Neural cell (in vitro differentiated cells): ENCODE measurements around the gene PLOD2. TPM values are rescaled to one million over a fixed set of nuclear protein-coding genes. Genes with fewer than 3 reads are reported as not detected.

Experiments used
- H2AFZ ChIP-seq: fragments of 200-600, 300-800 bp; sonication (generic), shearing (Covaris generic); 2 replicates; pipeline ENCODE4 v1.6.0; 2014; ENCODE audit warnings: low read depth, mild to moderate bottlenecking, antibody characterized with exemption, low read length, moderate library complexity
- H3F3A ChIP-seq: fragments of 200-600 bp; shearing (Covaris generic); 2 replicates; pipeline ENCODE4 v1.6.1; 2016; ENCODE audit warnings: mild to moderate bottlenecking, moderate library complexity, mixed read lengths, antibody characterized with exemption, low read length; ENCODE audit not compliant: insufficient read depth, poor library complexity, severe bottlenecking
- H3K27ac ChIP-seq: fragments of 200-600, 300-800 bp; sonication (generic), shearing (Covaris generic); 2 replicates; pipeline ENCODE4 v1.5.1; 2014; ENCODE audit warnings: mild to moderate bottlenecking, low read length, moderate library complexity
- H3K27me3 ChIP-seq: fragments of 300-800, 200-600 bp; sonication (generic), shearing (Covaris generic); 2 replicates; pipeline ENCODE4 v1.6.0; 2014; ENCODE audit warnings: mild to moderate bottlenecking, low read depth, low read length, moderate library complexity; ENCODE audit not compliant: insufficient read depth
- H3K36me3 ChIP-seq: fragments of 300-800, 200-600 bp; sonication (generic), shearing (Covaris generic); 2 replicates; pipeline ENCODE4 v1.5.1; 2014; ENCODE audit warnings: mild to moderate bottlenecking, antibody characterized with exemption, low read length, moderate library complexity; ENCODE audit not compliant: insufficient read depth
- H3K4me2 ChIP-seq: fragments of 300-800, 200-600 bp; sonication (generic), shearing (Covaris generic); 2 replicates; pipeline ENCODE4 v1.6.0; 2014; ENCODE audit warnings: mild to moderate bottlenecking, low read length
- H3K4me3 ChIP-seq: fragments of 300-800, 200-600 bp; sonication (generic), shearing (Covaris generic); 2 replicates; pipeline ENCODE4 v1.5.1; 2014; ENCODE audit warnings: mild to moderate bottlenecking, low read length, moderate library complexity
- H3K79me2 ChIP-seq: fragments of 200-600 bp; shearing (Covaris generic); replicated peaks from 2 replicates; pipeline ENCODE4 v1.6.0; 2014; ENCODE audit warnings: mild to moderate bottlenecking, low read length, moderate library complexity; ENCODE audit not compliant: insufficient read depth
- H3K9ac ChIP-seq: fragments of 300-800, 200-600 bp; sonication (generic), shearing (Covaris generic); 2 replicates; pipeline ENCODE4 v1.6.1; 2016; ENCODE audit warnings: mild to moderate bottlenecking, low read length, mixed read lengths
- H3K9me2 ChIP-seq: fragments of 200-600 bp; shearing (Covaris generic); 2 replicates; pipeline ENCODE4 v1.6.1; 2016; ENCODE audit warnings: mild to moderate bottlenecking, low read length, mixed read lengths; ENCODE audit not compliant: insufficient read depth
- H3K9me3 ChIP-seq: fragments of 200-600, 300-800 bp; sonication (generic), shearing (Covaris generic); 2 replicates; pipeline ENCODE4 v1.6.1; 2016; ENCODE audit warnings: mild to moderate bottlenecking, mixed run types, low read length, moderate library complexity, mixed read lengths
- H4K20me1 ChIP-seq: fragments of 200-600 bp; shearing (Covaris generic); 2 replicates; pipeline ENCODE4 v1.6.1; 2016; ENCODE audit warnings: mild to moderate bottlenecking, mixed run types; ENCODE audit not compliant: insufficient read depth
- EP300 ChIP-seq: fragments of 450-650 bp; conservative IDR thresholded peaks from 2 replicates; pipeline ENCODE4 v1.6.1; 2014; ENCODE audit warnings: antibody characterized with exemption, mild to moderate bottlenecking, moderate library complexity; ENCODE audit not compliant: poor library complexity, severe bottlenecking
- EZH2 ChIP-seq: fragments of 200-600, 300-800 bp; shearing (Covaris generic), sonication (generic); IDR thresholded peaks from 2 replicates; pipeline ENCODE4 v1.6.1; 2014; ENCODE audit warnings: antibody characterized with exemption, low read length, borderline replicate concordance, mild to moderate bottlenecking; ENCODE audit not compliant: insufficient read depth, poor library complexity, severe bottlenecking
- MXI1 ChIP-seq: fragments of 450-650 bp; conservative IDR thresholded peaks from 2 replicates; pipeline ENCODE4 v1.6.1; 2014; ENCODE audit warnings: antibody characterized with exemption, mild to moderate bottlenecking; ENCODE audit not compliant: poor library complexity, severe bottlenecking
- POLR2AphosphoS5 ChIP-seq: IDR thresholded peaks from 2 replicates; pipeline ENCODE4 v1.6.1; 2012
- RAD21 ChIP-seq: fragments of 450-650 bp; conservative IDR thresholded peaks from 2 replicates; pipeline ENCODE4 v1.6.1; 2014; ENCODE audit warnings: antibody characterized with exemption, mild to moderate bottlenecking, moderate library complexity
- SMC3 ChIP-seq: fragments of 450-650 bp; conservative IDR thresholded peaks from 2 replicates; pipeline ENCODE4 v1.6.1; 2014; ENCODE audit warnings: antibody characterized with exemption, mild to moderate bottlenecking, moderate library complexity; ENCODE audit not compliant: poor library complexity
- TAF1 ChIP-seq: IDR thresholded peaks from 2 replicates; pipeline ENCODE4 v1.6.1; 2012; ENCODE audit warnings: low read depth
- polyA plus RNA-seq: library from polyadenylated mRNA; depleted of rRNA; stranded (reverse); fragments of >200 nt; gene quantifications from 2 replicates; pipeline ENCODE4 v1.2.3, GENCODE V29; 2014
- TF ChIP-seq, protein P1 (sequence below): fragments of 450-650 bp; IDR thresholded peaks from 2 replicates; pipeline ENCODE4 v1.5.1; 2014; ENCODE audit warnings: antibody characterized with exemption, mild to moderate bottlenecking, moderate library complexity; ENCODE audit not compliant: poor library complexity, severe bottlenecking
- TF ChIP-seq, protein P2 (sequence below): IDR thresholded peaks from 2 replicates; pipeline ENCODE4 v1.6.1; 2012; ENCODE audit warnings: borderline replicate concordance

The PLOD2 gene
- polyA plus RNA-seq, 1 donor from 2014 or later: 5.6 TPM

DNA sequence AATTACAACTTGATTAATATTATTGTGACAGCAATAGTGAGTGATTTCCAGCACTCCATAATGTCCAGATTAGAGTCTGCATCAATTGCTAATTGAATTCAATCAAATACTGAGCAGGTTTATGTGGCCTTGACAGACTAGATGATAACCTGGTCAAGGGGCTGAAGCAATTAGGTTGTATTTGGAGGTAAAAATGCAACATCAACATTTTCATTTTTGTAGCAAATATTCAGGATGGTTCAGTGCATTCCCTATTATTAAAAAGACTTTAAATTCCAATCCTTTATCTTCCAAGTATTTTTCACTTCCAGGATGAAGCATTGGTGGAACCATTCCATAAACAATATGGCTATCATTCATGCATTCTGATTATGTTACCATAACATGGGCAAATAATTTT lies 120.4 kb downstream of the PLOD2 start:
- TF ChIP-seq, protein P1, sequence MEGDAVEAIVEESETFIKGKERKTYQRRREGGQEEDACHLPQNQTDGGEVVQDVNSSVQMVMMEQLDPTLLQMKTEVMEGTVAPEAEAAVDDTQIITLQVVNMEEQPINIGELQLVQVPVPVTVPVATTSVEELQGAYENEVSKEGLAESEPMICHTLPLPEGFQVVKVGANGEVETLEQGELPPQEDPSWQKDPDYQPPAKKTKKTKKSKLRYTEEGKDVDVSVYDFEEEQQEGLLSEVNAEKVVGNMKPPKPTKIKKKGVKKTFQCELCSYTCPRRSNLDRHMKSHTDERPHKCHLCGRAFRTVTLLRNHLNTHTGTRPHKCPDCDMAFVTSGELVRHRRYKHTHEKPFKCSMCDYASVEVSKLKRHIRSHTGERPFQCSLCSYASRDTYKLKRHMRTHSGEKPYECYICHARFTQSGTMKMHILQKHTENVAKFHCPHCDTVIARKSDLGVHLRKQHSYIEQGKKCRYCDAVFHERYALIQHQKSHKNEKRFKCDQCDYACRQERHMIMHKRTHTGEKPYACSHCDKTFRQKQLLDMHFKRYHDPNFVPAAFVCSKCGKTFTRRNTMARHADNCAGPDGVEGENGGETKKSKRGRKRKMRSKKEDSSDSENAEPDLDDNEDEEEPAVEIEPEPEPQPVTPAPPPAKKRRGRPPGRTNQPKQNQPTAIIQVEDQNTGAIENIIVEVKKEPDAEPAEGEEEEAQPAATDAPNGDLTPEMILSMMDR: no peak
- TF ChIP-seq, protein P2, sequence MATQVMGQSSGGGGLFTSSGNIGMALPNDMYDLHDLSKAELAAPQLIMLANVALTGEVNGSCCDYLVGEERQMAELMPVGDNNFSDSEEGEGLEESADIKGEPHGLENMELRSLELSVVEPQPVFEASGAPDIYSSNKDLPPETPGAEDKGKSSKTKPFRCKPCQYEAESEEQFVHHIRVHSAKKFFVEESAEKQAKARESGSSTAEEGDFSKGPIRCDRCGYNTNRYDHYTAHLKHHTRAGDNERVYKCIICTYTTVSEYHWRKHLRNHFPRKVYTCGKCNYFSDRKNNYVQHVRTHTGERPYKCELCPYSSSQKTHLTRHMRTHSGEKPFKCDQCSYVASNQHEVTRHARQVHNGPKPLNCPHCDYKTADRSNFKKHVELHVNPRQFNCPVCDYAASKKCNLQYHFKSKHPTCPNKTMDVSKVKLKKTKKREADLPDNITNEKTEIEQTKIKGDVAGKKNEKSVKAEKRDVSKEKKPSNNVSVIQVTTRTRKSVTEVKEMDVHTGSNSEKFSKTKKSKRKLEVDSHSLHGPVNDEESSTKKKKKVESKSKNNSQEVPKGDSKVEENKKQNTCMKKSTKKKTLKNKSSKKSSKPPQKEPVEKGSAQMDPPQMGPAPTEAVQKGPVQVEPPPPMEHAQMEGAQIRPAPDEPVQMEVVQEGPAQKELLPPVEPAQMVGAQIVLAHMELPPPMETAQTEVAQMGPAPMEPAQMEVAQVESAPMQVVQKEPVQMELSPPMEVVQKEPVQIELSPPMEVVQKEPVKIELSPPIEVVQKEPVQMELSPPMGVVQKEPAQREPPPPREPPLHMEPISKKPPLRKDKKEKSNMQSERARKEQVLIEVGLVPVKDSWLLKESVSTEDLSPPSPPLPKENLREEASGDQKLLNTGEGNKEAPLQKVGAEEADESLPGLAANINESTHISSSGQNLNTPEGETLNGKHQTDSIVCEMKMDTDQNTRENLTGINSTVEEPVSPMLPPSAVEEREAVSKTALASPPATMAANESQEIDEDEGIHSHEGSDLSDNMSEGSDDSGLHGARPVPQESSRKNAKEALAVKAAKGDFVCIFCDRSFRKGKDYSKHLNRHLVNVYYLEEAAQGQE: no peak
- TF ChIP-seq RAD21 (no peak), TAF1 (no peak)
- no peaks in the 10 kb centered on the region for H3K9me3 ChIP-seq
- no peak overlapping the region for H3K9ac ChIP-seq
- no peaks in the 10 kb centered on the region for H3K9me2 ChIP-seq
- no peak overlapping the region for H3K4me2 ChIP-seq
- H2AFZ ChIP-seq: no peak overlapping the region
- H3K4me3 ChIP-seq: no peak overlapping the region
- no peak overlapping the region for H3K27ac ChIP-seq
- H3K79me2 ChIP-seq: no peaks in the 10 kb centered on the region
- no peaks in the 10 kb centered on the region for H3K27me3 ChIP-seq
- H4K20me1 ChIP-seq: no peaks in the 10 kb centered on the region
- H3F3A ChIP-seq: no peaks in the 10 kb centered on the region
- H3K36me3 ChIP-seq: no peaks in the 10 kb centered on the region

DNA sequence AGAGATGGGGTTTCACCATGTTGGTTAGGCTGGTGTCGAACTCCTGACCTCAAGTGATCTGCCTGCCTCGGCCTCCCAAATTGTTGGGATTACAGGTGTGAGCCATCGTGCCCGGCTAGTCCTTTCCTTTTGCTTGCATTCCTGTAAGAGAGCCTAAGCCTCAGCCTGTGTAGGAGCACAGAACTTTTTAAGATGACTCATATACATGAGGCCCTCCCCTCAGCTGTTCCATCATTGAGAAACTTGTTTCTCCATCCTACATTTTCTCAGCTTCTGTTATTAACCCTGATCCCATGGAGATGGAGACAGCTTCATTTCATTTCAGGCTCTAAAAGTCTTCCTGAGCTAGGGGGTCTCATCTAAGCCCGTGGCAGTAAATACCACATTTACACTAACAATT lies 123.3 kb downstream of the PLOD2 start:
- Histone ChIP-seq H3K79me2 (no peaks in the 10 kb centered on the region), H3K9me2 (no peaks in the 10 kb centered on the region), H3F3A (no peaks in the 10 kb centered on the region), H3K9me3 (no peaks in the 10 kb centered on the region), H4K20me1 (no peaks in the 10 kb centered on the region), H3K4me3 (no peak overlapping the region), H2AFZ (no peak overlapping the region), H3K27me3 (no peaks in the 10 kb centered on the region), H3K9ac (no peak overlapping the region), H3K36me3 (no peaks in the 10 kb centered on the region), H3K4me2 (no peak overlapping the region), H3K27ac (no peak overlapping the region)
- TF ChIP-seq, protein P2: no peak
- TF ChIP-seq MXI1 (no peak), SMC3 (no peak), TAF1 (no peak), RAD21 (no peak), POLR2AphosphoS5 (no peak), EP300 (no peak), EZH2 (no peak)
- TF ChIP-seq, protein P1: no peak
